Parathyroid adenoma (tissue), 2 donors: ENCODE data around the gene ASPRV1.

Experiments used
- H2AFZ ChIP-seq: fragments of 300-600 bp; sonication (generic); one replicate; pipeline ENCODE4 v1.7.0; 2017; ENCODE audit warnings: antibody characterized with exemption, mild to moderate bottlenecking
- H3K27ac ChIP-seq: fragments of 300-600 bp; sonication (generic); one replicate; pipeline ENCODE4 v1.7.0; 2017
- H3K27me3 ChIP-seq: fragments of 300-600 bp; sonication (generic); one replicate; pipeline ENCODE4 v1.7.0; 2017; ENCODE audit warnings: low read length; ENCODE audit not compliant: control insufficient read depth, insufficient read depth
- H3K36me3 ChIP-seq: fragments of 300-600 bp; sonication (generic); one replicate; pipeline ENCODE4 v1.7.0; 2017; ENCODE audit warnings: low read length; ENCODE audit not compliant: control insufficient read depth, insufficient read depth
- H3K4me1 ChIP-seq: fragments of 300-600 bp; sonication (generic); one replicate; pipeline ENCODE4 v1.7.0; 2017; ENCODE audit warnings: control low read depth
- H3K4me2 ChIP-seq: fragments of 300-600 bp; sonication (generic); one replicate; pipeline ENCODE4 v1.7.0; 2017; ENCODE audit warnings: low read length
- H3K4me3 ChIP-seq: fragments of 300-600 bp; sonication (generic); one replicate; pipeline ENCODE4 v1.7.0; 2017; ENCODE audit warnings: low read depth, low read length
- H3K79me2 ChIP-seq: fragments of 300-600 bp; sonication (generic); one replicate; pipeline ENCODE4 v1.7.0; 2017; ENCODE audit warnings: control low read depth
- H3K9ac ChIP-seq: fragments of 300-600 bp; sonication (generic); one replicate; pipeline ENCODE4 v1.7.0; 2017; ENCODE audit warnings: mild to moderate bottlenecking
- H3K9me3 ChIP-seq: fragments of 300-600 bp; sonication (generic); one replicate; pipeline ENCODE4 v1.7.0; 2017; ENCODE audit warnings: low read length; ENCODE audit not compliant: control insufficient read depth
- CTCF ChIP-seq: fragments of 300-600 bp; sonication (generic); IDR thresholded peaks from one replicate; pipeline ENCODE4 v1.7.0; 2017; ENCODE audit warnings: antibody characterized with exemption, mild to moderate bottlenecking
- donor health status: primary hyperparathyroidism.

Gene ASPRV1

GRCh38 chr2:69979902-69980807, 18.7 kb upstream of the ASPRV1 start:
- Histone ChIP-seq H3K79me2 (no peaks in the 10 kb centered on the region), H2AFZ (no peak overlapping the region), H3K36me3 (no peaks in the 10 kb centered on the region), H3K9ac (no peak overlapping the region), H3K27ac (no peak overlapping the region), H3K27me3 (no peaks in the 10 kb centered on the region), H3K4me1 (peaks cover 10% of the 10 kb centered on the region), H3K4me3 (no peak overlapping the region), H3K9me3 (no peaks in the 10 kb centered on the region), H3K4me2 (no peak overlapping the region)
- no peak for TF ChIP-seq CTCF

GRCh38 chr2:69977906-69978482, 16.6 kb upstream of the ASPRV1 start:
- no peak overlapping the region for H3K27ac ChIP-seq
- no peak for TF ChIP-seq CTCF
- no peaks in the 10 kb centered on the region for H3K27me3 ChIP-seq
- no peak overlapping the region for H3K4me3 ChIP-seq
- H3K4me2 ChIP-seq = no peak overlapping the region
- H3K4me1 ChIP-seq = peaks cover 10% of the 10 kb centered on the region
- H3K9me3 ChIP-seq = no peaks in the 10 kb centered on the region
- no peaks in the 10 kb centered on the region for H3K79me2 ChIP-seq
- H3K9ac ChIP-seq = no peak overlapping the region
- no peak overlapping the region for H2AFZ ChIP-seq
- no peaks in the 10 kb centered on the region for H3K36me3 ChIP-seq

- Histone ChIP-seq H3K27ac (no peak overlapping the region), H3K4me3 (no peak overlapping the region), H3K79me2 (no peaks in the 10 kb centered on the region), H3K36me3 (no peaks in the 10 kb centered on the region), H3K9me3 (no peaks in the 10 kb centered on the region), H2AFZ (no peak overlapping the region), H3K4me1 (peaks cover 10% of the 10 kb centered on the region), H3K9ac (no peak overlapping the region), H3K4me2 (no peak overlapping the region), H3K27me3 (no peaks in the 10 kb centered on the region)
- TF ChIP-seq CTCF = no peak
Observed at GRCh38 chr2:69977186-69977585, 15.8 kb upstream of the ASPRV1 start.

GRCh38 chr2:69975853-69976462, 14.5 kb upstream of the ASPRV1 start:
- H3K4me2 ChIP-seq = no peak overlapping the region
- no peaks in the 10 kb centered on the region for H3K36me3 ChIP-seq
- peak overlapping the region; percentile 66 for H2AFZ ChIP-seq
- TF ChIP-seq CTCF = no peak
- no peaks in the 10 kb centered on the region for H3K79me2 ChIP-seq
- H3K4me3 ChIP-seq = no peak overlapping the region
- no peaks in the 10 kb centered on the region for H3K9me3 ChIP-seq
- peak overlapping the region; percentile 19 for H3K27ac ChIP-seq
- peaks cover 10% of the 10 kb centered on the region for H3K4me1 ChIP-seq
- H3K27me3 ChIP-seq = no peaks in the 10 kb centered on the region
- H3K9ac ChIP-seq = no peak overlapping the region
